Naive B cell (primary cell): ENCODE data around the gene CHRNA7. TPM values are rescaled to one million over a fixed set of nuclear protein-coding genes. Genes with fewer than 3 reads are reported as not detected.

Experiments
- ATAC-seq, 2 donors: fragments of 150-1000 bp; cut with Tn5 transposase; 2 replicates each; pipeline ENCODE4 v1.10.0; 2021; ENCODE audit warnings: low read depth in 2 of 2, mild to moderate bottlenecking in 2 of 2, moderate library complexity in 2 of 2
- DNase-seq: peaks from one replicate; pipeline ENCODE4 v3.0.0; 2022
- H3K27ac Mint-ChIP-seq, 6 donors: one replicate each; pipeline ENCODE4 v1.8.0; 2020 to 2022; ENCODE audit warnings: mild to moderate bottlenecking in 6 of 6, mixed read lengths in 6 of 6, moderate library complexity in 5 of 6, inconsistent platforms in 2 of 6
- H3K27me3 Mint-ChIP-seq, 3 donors: one replicate each; pipeline ENCODE4 v1.8.0; 2021 to 2022; ENCODE audit warnings: mixed read lengths in 3 of 3, mild to moderate bottlenecking in 1 of 3
- H3K36me3 Mint-ChIP-seq, 2 donors: one replicate each; pipeline ENCODE4 v1.8.0; 2020 to 2022; ENCODE audit warnings: mixed read lengths in 2 of 2, inconsistent platforms in 1 of 2, mild to moderate bottlenecking in 1 of 2
- H3K4me1 Mint-ChIP-seq, 3 donors: one replicate each; pipeline ENCODE4 v1.8.0; 2020 to 2022; ENCODE audit warnings: mixed read lengths in 3 of 3, inconsistent platforms in 1 of 3, mild to moderate bottlenecking in 1 of 3, moderate library complexity in 1 of 3
- H3K4me3 Mint-ChIP-seq, 8 donors: one replicate each; pipeline ENCODE4 v1.8.0; 2020 to 2022; ENCODE audit warnings: mild to moderate bottlenecking in 8 of 8, mixed read lengths in 8 of 8, moderate library complexity in 8 of 8, inconsistent platforms in 2 of 8
- H3K9me3 Mint-ChIP-seq, 7 donors: one replicate each; pipeline ENCODE4 v1.8.0; 2020 to 2022; ENCODE audit warnings: mixed read lengths in 7 of 7, mild to moderate bottlenecking in 5 of 7, inconsistent platforms in 2 of 7, moderate library complexity in 1 of 7
- polyA plus RNA-seq, 6 donors: library from polyadenylated mRNA; unstranded; fragments of 300-500 nt; fragmentation: Illumina TruSeq; gene quantifications; one replicate each; pipeline ENCODE4 v1.2.3, GENCODE V29; 2021; ENCODE audit warnings: low read depth in 6 of 6

The CHRNA7 gene
- polyA plus RNA-seq, result not detected

- Mint-ChIP-seq H3K27ac (no peak within 1 kb of the TSS), H3K4me1 (peaks cover 6 to 14% (median 8%) of the 10 kb centered on the region in 3 donors), H3K4me3 (peak within 1 kb of the TSS in 6 of 8 donors; percentile 60 to 80 (median 74)), H3K27me3 (peaks cover 38 to 60% (median 55%) of the 10 kb centered on the region in 3 donors), H3K9me3 (peaks cover 0 to 11% (median 0%) of the 10 kb centered on the region in 7 donors), H3K36me3 (no peaks in the 10 kb centered on the region)
- DNase-seq, result no peak
- ATAC-seq, result no peak
Observed at GRCh38 chr15:32029862-32030781, at the start of gene CHRNA7. TSS of gene CHRNA7 (plus strand) at chr15:32030515. CDS start at chr15:32030595, 80 bp downstream.

- Mint-ChIP-seq H3K4me3 (no peak overlapping the region), H3K36me3 (no peaks in the 10 kb centered on the region), H3K27ac (no peak overlapping the region), H3K27me3 (peaks cover 5 to 7% (median 5%) of the 10 kb centered on the region in 3 donors), H3K4me1 (peaks cover 0 to 6% (median 4%) of the 10 kb centered on the region in 3 donors), H3K9me3 (peaks cover 0 to 4% (median 0%) of the 10 kb centered on the region in 7 donors)
- DNase-seq (no peak), ATAC-seq (no peak)
Observed at GRCh38 chr15:31985607-31986006, 44.7 kb upstream of the CHRNA7 start.

GRCh38 chr15:31993062-31993461 is 37.3 kb upstream of the CHRNA7 start:
- Mint-ChIP-seq H3K36me3 (no peaks in the 10 kb centered on the region), H3K9me3 (peaks cover 0 to 4% (median 0%) of the 10 kb centered on the region in 7 donors), H3K4me1 (no peaks in the 10 kb centered on the region), H3K4me3 (no peak overlapping the region), H3K27me3 (peaks cover 5 to 16% (median 6%) of the 10 kb centered on the region in 3 donors), H3K27ac (no peak overlapping the region)
- ATAC-seq, result no peak
- DNase-seq, result no peak

GRCh38 chr15:31997711-31998110 is 32.6 kb upstream of the CHRNA7 start:
- Mint-ChIP-seq H3K27me3 (peaks cover 5 to 20% (median 8%) of the 10 kb centered on the region in 3 donors), H3K9me3 (peaks cover 0 to under 1% (median 0%) of the 10 kb centered on the region in 7 donors), H3K27ac (no peak overlapping the region), H3K4me3 (no peak overlapping the region), H3K36me3 (no peaks in the 10 kb centered on the region), H3K4me1 (no peaks in the 10 kb centered on the region)
- no peak for DNase-seq
- ATAC-seq, result no peak

- Mint-ChIP-seq H3K27me3 (peaks cover 0 to 17% (median 5%) of the 10 kb centered on the region in 3 donors), H3K4me1 (no peaks in the 10 kb centered on the region), H3K9me3 (peaks cover 0 to 7% (median 2%) of the 10 kb centered on the region in 7 donors), H3K4me3 (no peak overlapping the region), H3K27ac (no peak overlapping the region), H3K36me3 (no peaks in the 10 kb centered on the region)
- ATAC-seq (no peak), DNase-seq (no peak)
Observed at GRCh38 chr15:32003558-32003957, 26.8 kb upstream of the CHRNA7 start.

GRCh38 chr15:32004249-32004648 is 26.1 kb upstream of the CHRNA7 start:
- ATAC-seq (no peak), DNase-seq (no peak)
- Mint-ChIP-seq H3K4me3 (no peak overlapping the region), H3K27ac (no peak overlapping the region), H3K36me3 (no peaks in the 10 kb centered on the region), H3K4me1 (no peaks in the 10 kb centered on the region), H3K27me3 (peaks cover 0 to 16% (median 5%) of the 10 kb centered on the region in 3 donors), H3K9me3 (peaks cover 0 to 7% (median 2%) of the 10 kb centered on the region in 7 donors)

GRCh38 chr15:32007355-32007960 is 22.9 kb upstream of the CHRNA7 start:
- no peak for ATAC-seq
- Mint-ChIP-seq H3K4me3 (no peak overlapping the region), H3K9me3 (peaks cover 0 to 7% (median 2%) of the 10 kb centered on the region in 7 donors), H3K27me3 (peaks cover 5 to 8% (median 6%) of the 10 kb centered on the region in 3 donors), H3K27ac (no peak overlapping the region), H3K4me1 (no peaks in the 10 kb centered on the region), H3K36me3 (no peaks in the 10 kb centered on the region)
- DNase-seq, result no peak

GRCh38 chr15:32014953-32015352 is 15.4 kb upstream of the CHRNA7 start:
- H3K27ac Mint-ChIP-seq, result no peak overlapping the region
- H3K27me3 Mint-ChIP-seq, result peaks cover 7 to 25% (median 17%) of the 10 kb centered on the region in 3 donors
- no peaks in the 10 kb centered on the region for H3K36me3 Mint-ChIP-seq

GRCh38 chr15:32020156-32020555 is 10.2 kb upstream of the CHRNA7 start:
- no peaks in the 10 kb centered on the region for H3K36me3 Mint-ChIP-seq
- no peak overlapping the region for H3K27ac Mint-ChIP-seq
- ATAC-seq (no peak), DNase-seq (no peak)
- H3K27me3 Mint-ChIP-seq, result peaks cover 4 to 46% (median 20%) of the 10 kb centered on the region in 3 donors
- H3K9me3 Mint-ChIP-seq, result peaks cover 0 to 2% (median 0%) of the 10 kb centered on the region in 7 donors
- no peaks in the 10 kb centered on the region for H3K4me1 Mint-ChIP-seq
- H3K4me3 Mint-ChIP-seq, result no peak overlapping the region

More at GRCh38 chr15:32014953-32015352, 15.4 kb upstream of the CHRNA7 start:
- Mint-ChIP-seq H3K9me3 (peaks cover 0 to 4% (median 0%) of the 10 kb centered on the region in 7 donors), H3K4me3 (no peak overlapping the region), H3K4me1 (no peaks in the 10 kb centered on the region)
- ATAC-seq, result no peak
- no peak for DNase-seq

- Mint-ChIP-seq H3K4me3 (no peak overlapping the region), H3K36me3 (no peaks in the 10 kb centered on the region), H3K4me1 (peaks cover 6 to 14% (median 8%) of the 10 kb centered on the region in 3 donors), H3K27ac (no peak overlapping the region), H3K27me3 (peaks cover 38 to 69% (median 64%) of the 10 kb centered on the region in 3 donors), H3K9me3 (peaks cover 0 to 11% (median 0%) of the 10 kb centered on the region in 7 donors)
- ATAC-seq (no peak), DNase-seq (no peak)
Observed at GRCh38 chr15:32028921-32029320, 1.4 kb upstream of the CHRNA7 start.

GRCh38 chr15:32029409-32029861 is 880 bp upstream of the CHRNA7 start:
- no peak for DNase-seq
- peaks cover 38 to 65% (median 59%) of the 10 kb centered on the region in 3 donors for H3K27me3 Mint-ChIP-seq
- peak overlapping the region in 5 of 8 donors; percentile 40 to 75 (median 54) for H3K4me3 Mint-ChIP-seq
- no peak for ATAC-seq
- peaks cover 0 to 11% (median 0%) of the 10 kb centered on the region in 7 donors for H3K9me3 Mint-ChIP-seq
- no peaks in the 10 kb centered on the region for H3K36me3 Mint-ChIP-seq
- H3K27ac Mint-ChIP-seq, result no peak overlapping the region
- peaks cover 6 to 14% (median 8%) of the 10 kb centered on the region in 3 donors for H3K4me1 Mint-ChIP-seq

GRCh38 chr15:32030795-32031194 is 480 bp downstream of the CHRNA7 start:
- no peak for DNase-seq
- no peak for ATAC-seq
- peak overlapping the region in 6 of 8 donors; percentile 38 to 80 (median 64) for H3K4me3 Mint-ChIP-seq
- peaks cover 38 to 55% (median 55%) of the 10 kb centered on the region in 3 donors for H3K27me3 Mint-ChIP-seq
- no peak overlapping the region for H3K27ac Mint-ChIP-seq
- H3K36me3 Mint-ChIP-seq, result no peaks in the 10 kb centered on the region
- peaks cover 0 to 11% (median 0%) of the 10 kb centered on the region in 7 donors for H3K9me3 Mint-ChIP-seq
- peaks cover 6 to 14% (median 8%) of the 10 kb centered on the region in 3 donors for H3K4me1 Mint-ChIP-seq

- no peaks in the 10 kb centered on the region for H3K36me3 Mint-ChIP-seq
- peaks cover 0 to 4% (median 0%) of the 10 kb centered on the region in 7 donors for H3K9me3 Mint-ChIP-seq
- H3K27ac Mint-ChIP-seq, result no peak overlapping the region
- ATAC-seq (no peak), DNase-seq (no peak)
- H3K27me3 Mint-ChIP-seq, result peaks cover 30 to 54% (median 51%) of the 10 kb centered on the region in 3 donors
- H3K4me3 Mint-ChIP-seq, result no peak overlapping the region
- H3K4me1 Mint-ChIP-seq, result peaks cover 6 to 14% (median 8%) of the 10 kb centered on the region in 3 donors
Observed at GRCh38 chr15:32033186-32033890, 3.0 kb downstream of the CHRNA7 start.
